PC-3 (cell line): ENCODE measurements around the gene TSPAN4. TPM values are rescaled to one million over a fixed set of nuclear protein-coding genes. Genes with fewer than 3 reads are reported as not detected.
A peak's percentile ranks its signal among the peaks of the same experiment; 100 is the strongest.

ENCODE experiments used
- ATAC-seq: fragments of 200-7000 bp; cut with Tn5 transposase; 2 replicates; pipeline ENCODE4 v1.9.1; 2020; ENCODE audit warnings: mild to moderate bottlenecking, moderate library complexity
- BruUV-seq: library from RNA; stranded (reverse); fragments of 400-500 nt; replicated peaks from 2 replicates; lab custom pipeline; 2021; lab: Mats Ljungman, UMichigan
- CTCF ChIA-PET: fragments of 300-600 bp; sonication (Branson Sonifier 250); formaldehyde crosslinking; loops from one replicate; lab custom pipeline; 2022; ENCODE audit warnings: antibody characterized with exemption; lab: Charles Lee
- POLR2A ChIA-PET: fragments of 300-600 bp; sonication (Branson Sonifier 250); formaldehyde crosslinking; loops from one replicate; lab custom pipeline; 2022; ENCODE audit warnings: antibody characterized with exemption; ENCODE audit not compliant: unreplicated experiment; lab: Charles Lee
- DNase-seq: peaks from one replicate; pipeline ENCODE4 v3.0.0-alpha.2; 2015
- H2AFZ ChIP-seq: fragments of 300-600 bp; sonication (generic); 2 replicates; pipeline ENCODE4 v1.6.0; 2016; ENCODE audit warnings: antibody characterized with exemption, low read length
- H3F3A ChIP-seq: fragments of 300-600 bp; sonication (generic); one replicate; pipeline ENCODE4 v1.6.0; 2017; ENCODE audit warnings: antibody characterized with exemption, low read length, control low read depth, mild to moderate bottlenecking; ENCODE audit not compliant: unreplicated experiment
- H3K27ac ChIP-seq: fragments of 300-600 bp; sonication (generic); 2 replicates; pipeline ENCODE4 v1.5.1; 2016; ENCODE audit warnings: mild to moderate bottlenecking, low read length
- H3K27me3 ChIP-seq: fragments of 300-600 bp; sonication (generic); 2 replicates; pipeline ENCODE4 v1.6.1; 2016; ENCODE audit warnings: low read length, mixed read lengths
- H3K36me3 ChIP-seq: fragments of 300-600 bp; sonication (generic); 2 replicates; pipeline ENCODE4 v1.6.1; 2016; ENCODE audit warnings: low read depth, mixed run types, low read length, mixed read lengths
- H3K4me1 ChIP-seq: fragments of 300-600 bp; sonication (generic); 2 replicates; pipeline ENCODE4 v1.5.1; 2016; ENCODE audit warnings: low read length; ENCODE audit not compliant: insufficient read depth
- H3K4me2 ChIP-seq: fragments of 300-600 bp; sonication (generic); 2 replicates; pipeline ENCODE4 v1.6.0; 2016; ENCODE audit warnings: low read length
- H3K4me3 ChIP-seq: fragments of 300-600 bp; sonication (generic); 2 replicates; pipeline ENCODE4 v1.5.1; 2016; ENCODE audit warnings: mild to moderate bottlenecking, low read length, mixed read lengths
- H3K79me2 ChIP-seq: fragments of 300-600 bp; sonication (generic); 2 replicates; pipeline ENCODE4 v1.6.1; 2017; ENCODE audit warnings: low read length, mixed read lengths
- H3K9ac ChIP-seq: fragments of 300-600 bp; sonication (generic); 2 replicates; pipeline ENCODE4 v1.6.0; 2016; ENCODE audit warnings: mild to moderate bottlenecking, low read length
- H3K9me2 ChIP-seq: fragments of 300-600 bp; sonication (generic); replicated peaks from 2 replicates; pipeline ENCODE4 v1.6.1; 2016; ENCODE audit warnings: mixed run types, low read length, mixed read lengths
- H3K9me3 ChIP-seq: fragments of 300-600 bp; sonication (generic); 2 replicates; pipeline ENCODE4 v1.6.1; 2016; ENCODE audit warnings: low read length, mixed read lengths
- H4K20me1 ChIP-seq: fragments of 300-600 bp; sonication (generic); 2 replicates; pipeline ENCODE4 v1.6.1; 2016; ENCODE audit warnings: low read length, mixed read lengths
- CTCF ChIP-seq: fragments of 300-600 bp; sonication (generic); conservative IDR thresholded peaks from 2 replicates; pipeline ENCODE4 v1.5.1; 2017; ENCODE audit warnings: antibody characterized with exemption, low read depth, mild to moderate bottlenecking, low read length
- EZH2 ChIP-seq: fragments of 300-600 bp; sonication (generic); IDR thresholded peaks from one replicate; pipeline ENCODE4 v1.6.1; 2017; ENCODE audit warnings: antibody characterized with exemption, mild to moderate bottlenecking, low read length; ENCODE audit not compliant: unreplicated experiment
- EZH2phosphoT487 ChIP-seq: fragments of 300-600 bp; sonication (generic); IDR thresholded peaks from 2 replicates; pipeline ENCODE4 v1.6.1; 2018; ENCODE audit warnings: mild to moderate bottlenecking, antibody characterized with exemption, low read length, borderline replicate concordance
- intact Hi-C: fragments of 100-400 bp; cut with micrococcal nuclease; formaldehyde crosslinking; loops from 2 replicates; pipeline ENCODE4 v1.9.0; 2023
- total RNA-seq: library from RNA; depleted of rRNA; stranded (reverse); fragments of >200 nt; gene quantifications from 2 replicates; pipeline ENCODE4 v1.2.3, GENCODE V29; 2014

Gene TSPAN4
- total RNA-seq, 1 experiment from 2014 or later = 121 TPM

- DNase-seq (no peak), ATAC-seq (no peak)
- Histone ChIP-seq H3F3A (no peaks in the 10 kb centered on the region), H3K4me1 (peaks cover 15% of the 10 kb centered on the region), H3K27ac (no peak overlapping the region), H3K27me3 (no peaks in the 10 kb centered on the region), H3K79me2 (peaks cover 16% of the 10 kb centered on the region), H3K4me2 (peak overlapping the region; percentile 98), H3K4me3 (peak overlapping the region; percentile 70), H3K36me3 (no peaks in the 10 kb centered on the region), H3K9ac (no peak overlapping the region), H2AFZ (no peak overlapping the region), H4K20me1 (no peaks in the 10 kb centered on the region), H3K9me3 (no peaks in the 10 kb centered on the region), H3K9me2 (no peaks in the 10 kb centered on the region)
- POLR2A ChIA-PET = no interaction called here
- TF ChIP-seq EZH2phosphoT487 (no peak), CTCF (no peak), EZH2 (no peak)
- CTCF ChIA-PET = no interaction called here
- no TSS peak for BruUV-seq
- intact Hi-C loops = no loop called here
These were observed 38.7 kb upstream of the TSPAN4 start for GRCh38 chr11:803770-804598.

GRCh38 chr11:804599-804964, 38.1 kb upstream of the TSPAN4 start:
- Histone ChIP-seq H3K27ac (no peak overlapping the region), H3K9me2 (no peaks in the 10 kb centered on the region), H3K4me2 (peak overlapping the region; percentile 98), H3K9ac (peak overlapping the region; percentile 69), H3K4me3 (peak overlapping the region; percentile 70), H3F3A (no peaks in the 10 kb centered on the region), H3K36me3 (no peaks in the 10 kb centered on the region), H2AFZ (peak overlapping the region; percentile 67), H3K79me2 (peaks cover 18% of the 10 kb centered on the region), H4K20me1 (no peaks in the 10 kb centered on the region), H3K4me1 (peaks cover 15% of the 10 kb centered on the region), H3K27me3 (no peaks in the 10 kb centered on the region), H3K9me3 (no peaks in the 10 kb centered on the region)
- BruUV-seq = no TSS peak
- TF ChIP-seq CTCF (no peak), EZH2phosphoT487 (no peak)
- POLR2A ChIA-PET = no interaction called here
- DNase-seq = no peak
- no peak for ATAC-seq
- CTCF ChIA-PET = no interaction called here
- intact Hi-C loops = no loop called here
